Endothelial cell of umbilical vein (primary cell): ENCODE data around the gene GREB1.

Source experiments
- EZH2 ChIP-seq: IDR thresholded peaks from 2 replicates; pipeline ENCODE4 v1.6.1; 2012; ENCODE audit warnings: borderline replicate concordance, low read depth, mild to moderate bottlenecking, moderate library complexity, low read length, inconsistent platforms; ENCODE audit not compliant: severe bottlenecking
- FOS ChIP-seq: IDR thresholded peaks from 2 replicates; pipeline ENCODE4 v1.6.1; 2011; ENCODE audit warnings: mild to moderate bottlenecking, low read length, moderate library complexity, borderline replicate concordance; ENCODE audit not compliant: insufficient read depth
- MYC ChIP-seq: IDR thresholded peaks from one replicate; pipeline ENCODE4 v1.6.1; 2011; ENCODE audit warnings: mild to moderate bottlenecking, low read depth, low read length
- POLR2A ChIP-seq: IDR thresholded peaks from 2 replicates; pipeline ENCODE4 v1.6.1; 2012; ENCODE audit warnings: low read depth, mild to moderate bottlenecking, control low read depth, low read length
- POLR2AphosphoS5 ChIP-seq: IDR thresholded peaks from 2 replicates; pipeline ENCODE4 v1.6.1; 2012; ENCODE audit warnings: low read depth, mild to moderate bottlenecking, control low read depth, low read length, moderate library complexity; ENCODE audit not compliant: insufficient read depth
- TF ChIP-seq, protein P1 (sequence below), 2 donors: IDR thresholded peaks; 1 replicate in 1 of 2; 2 replicates in 1 of 2; pipeline ENCODE4 v1.5.1; 2011; ENCODE audit warnings: low read length in 2 of 2, mild to moderate bottlenecking in 2 of 2, moderate library complexity in 2 of 2, control low read depth in 1 of 2, inconsistent platforms in 1 of 2, low read depth in 1 of 2; ENCODE audit not compliant: insufficient read depth in 1 of 2; ENCODE audit errors: extremely low read depth in 1 of 2

DNA sequence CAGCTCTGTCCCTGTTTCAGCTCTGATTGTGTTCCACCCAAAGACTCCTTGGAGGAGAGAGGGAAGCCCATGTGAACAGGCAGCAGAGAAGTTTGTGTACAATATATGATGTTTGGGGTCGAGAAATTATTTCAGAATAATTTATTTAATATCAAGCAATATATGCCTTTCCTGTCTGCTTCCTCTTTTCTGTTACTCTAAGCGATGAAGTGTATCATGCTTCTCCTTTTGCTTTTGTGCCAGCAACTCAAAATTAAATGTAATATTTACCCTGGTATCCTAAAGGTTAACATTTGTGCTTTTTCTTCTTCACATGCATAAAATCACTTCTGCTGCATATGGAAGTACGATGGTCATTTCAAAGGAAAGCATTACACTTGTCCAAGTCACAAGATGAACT is 138.6 kb downstream of the GREB1 start:
- TF ChIP-seq, protein P1, sequence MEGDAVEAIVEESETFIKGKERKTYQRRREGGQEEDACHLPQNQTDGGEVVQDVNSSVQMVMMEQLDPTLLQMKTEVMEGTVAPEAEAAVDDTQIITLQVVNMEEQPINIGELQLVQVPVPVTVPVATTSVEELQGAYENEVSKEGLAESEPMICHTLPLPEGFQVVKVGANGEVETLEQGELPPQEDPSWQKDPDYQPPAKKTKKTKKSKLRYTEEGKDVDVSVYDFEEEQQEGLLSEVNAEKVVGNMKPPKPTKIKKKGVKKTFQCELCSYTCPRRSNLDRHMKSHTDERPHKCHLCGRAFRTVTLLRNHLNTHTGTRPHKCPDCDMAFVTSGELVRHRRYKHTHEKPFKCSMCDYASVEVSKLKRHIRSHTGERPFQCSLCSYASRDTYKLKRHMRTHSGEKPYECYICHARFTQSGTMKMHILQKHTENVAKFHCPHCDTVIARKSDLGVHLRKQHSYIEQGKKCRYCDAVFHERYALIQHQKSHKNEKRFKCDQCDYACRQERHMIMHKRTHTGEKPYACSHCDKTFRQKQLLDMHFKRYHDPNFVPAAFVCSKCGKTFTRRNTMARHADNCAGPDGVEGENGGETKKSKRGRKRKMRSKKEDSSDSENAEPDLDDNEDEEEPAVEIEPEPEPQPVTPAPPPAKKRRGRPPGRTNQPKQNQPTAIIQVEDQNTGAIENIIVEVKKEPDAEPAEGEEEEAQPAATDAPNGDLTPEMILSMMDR (IDR thresholded peaks at IDR 0.05; ENCODE audit: extremely low read depth in 1 of 2, insufficient read depth in 1 of 2, low read depth in 1 of 2, low read length in 2 of 2), result no peak
- no peak for TF ChIP-seq POLR2A
- TF ChIP-seq EZH2, result no peak
- TF ChIP-seq POLR2AphosphoS5, result no peak
- TF ChIP-seq FOS, result no peak
- TF ChIP-seq MYC, result no peak
